Loucy (cell line): Measurements from ENCODE around the gene EGLN1.

Experiments
- CTCF ChIP-seq: fragments of 200-600 bp; sonication (generic); conservative IDR thresholded peaks from 2 replicates; pipeline ENCODE4 v1.5.1; 2014; ENCODE audit warnings: mild to moderate bottlenecking, antibody characterized with exemption, low read length
- EZH2phosphoT487 ChIP-seq: fragments of 200-600 bp; IDR thresholded peaks from 2 replicates; pipeline ENCODE4 v1.6.1; 2018; ENCODE audit warnings: antibody characterized with exemption, mild to moderate bottlenecking, moderate library complexity, borderline replicate concordance

GRCh38 chr1:231334079-231334666, 87.9 kb downstream of the EGLN1 start:
- no peak for TF ChIP-seq CTCF
- no peak for TF ChIP-seq EZH2phosphoT487
